Measurements from ENCODE around the gene VPS54.

DNA sequence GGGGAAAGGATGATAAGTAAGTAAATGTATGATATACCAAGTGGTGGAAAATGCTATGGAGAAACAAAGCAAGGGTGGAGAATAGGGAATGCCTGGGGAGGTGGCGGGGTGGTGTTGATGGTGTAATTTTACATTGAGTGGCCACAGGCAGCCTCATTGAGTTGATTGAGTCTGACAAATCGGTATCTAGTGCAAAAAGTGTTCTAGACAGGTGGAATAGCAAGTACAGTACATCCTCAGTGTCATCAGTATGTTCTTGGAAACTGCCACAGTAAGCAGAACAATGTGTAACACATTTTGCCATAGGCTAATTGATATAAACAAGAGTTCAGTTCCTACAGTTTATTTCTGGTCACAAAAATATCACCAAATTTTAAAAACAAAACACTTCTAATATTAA is 131.2 kb downstream of the VPS54 start:
- no peak for TF ChIP-seq SUZ12 (IDR thresholded peaks at IDR 0.05; ENCODE audit: extremely low read depth, insufficient read depth, insufficient read length)
- no peak for TF ChIP-seq ZNF274 (IDR thresholded peaks at IDR 0.05; ENCODE audit: low read depth, low read length)
